HEK293 (cell line): ENCODE data around the gene CAMK2D.

Source experiments
- SCRT2 ChIP-seq: fragments of 450-650 bp; formaldehyde crosslinking; IDR thresholded peaks from 2 replicates; pipeline ENCODE4 v1.5.1; 2016; ENCODE audit warnings: missing biosample characterization, missing genetic modification characterization
- YY1 ChIP-seq: fragments of 450-650 bp; formaldehyde crosslinking; IDR thresholded peaks from 2 replicates; pipeline ENCODE4 v1.5.1; 2018; ENCODE audit warnings: missing biosample characterization, missing genetic modification characterization
- ZNF24 ChIP-seq: fragments of 450-650 bp; formaldehyde crosslinking; IDR thresholded peaks from 2 replicates; pipeline ENCODE4 v1.5.1; 2016; ENCODE audit warnings: missing biosample characterization, missing genetic modification characterization
- ZNF501 ChIP-seq: fragments of 450-650 bp; formaldehyde crosslinking; IDR thresholded peaks from 2 replicates; pipeline ENCODE4 v1.5.1; 2016; ENCODE audit warnings: missing biosample characterization, missing genetic modification characterization
- ZNF623 ChIP-seq: fragments of 450-650 bp; formaldehyde crosslinking; IDR thresholded peaks from 2 replicates; pipeline ENCODE4 v1.5.1; 2016; ENCODE audit warnings: missing biosample characterization, missing genetic modification characterization
- TF ChIP-seq, protein P1 (sequence below): fragments of 450-650 bp; formaldehyde crosslinking; IDR thresholded peaks from 2 replicates; pipeline ENCODE4 v1.5.1; 2016; ENCODE audit warnings: missing biosample characterization, missing genetic modification characterization
- TF ChIP-seq, protein P2 (sequence below): fragments of 450-650 bp; formaldehyde crosslinking; IDR thresholded peaks from 2 replicates; pipeline ENCODE4 v1.5.1; 2016; ENCODE audit warnings: missing biosample characterization, missing genetic modification characterization

DNA sequence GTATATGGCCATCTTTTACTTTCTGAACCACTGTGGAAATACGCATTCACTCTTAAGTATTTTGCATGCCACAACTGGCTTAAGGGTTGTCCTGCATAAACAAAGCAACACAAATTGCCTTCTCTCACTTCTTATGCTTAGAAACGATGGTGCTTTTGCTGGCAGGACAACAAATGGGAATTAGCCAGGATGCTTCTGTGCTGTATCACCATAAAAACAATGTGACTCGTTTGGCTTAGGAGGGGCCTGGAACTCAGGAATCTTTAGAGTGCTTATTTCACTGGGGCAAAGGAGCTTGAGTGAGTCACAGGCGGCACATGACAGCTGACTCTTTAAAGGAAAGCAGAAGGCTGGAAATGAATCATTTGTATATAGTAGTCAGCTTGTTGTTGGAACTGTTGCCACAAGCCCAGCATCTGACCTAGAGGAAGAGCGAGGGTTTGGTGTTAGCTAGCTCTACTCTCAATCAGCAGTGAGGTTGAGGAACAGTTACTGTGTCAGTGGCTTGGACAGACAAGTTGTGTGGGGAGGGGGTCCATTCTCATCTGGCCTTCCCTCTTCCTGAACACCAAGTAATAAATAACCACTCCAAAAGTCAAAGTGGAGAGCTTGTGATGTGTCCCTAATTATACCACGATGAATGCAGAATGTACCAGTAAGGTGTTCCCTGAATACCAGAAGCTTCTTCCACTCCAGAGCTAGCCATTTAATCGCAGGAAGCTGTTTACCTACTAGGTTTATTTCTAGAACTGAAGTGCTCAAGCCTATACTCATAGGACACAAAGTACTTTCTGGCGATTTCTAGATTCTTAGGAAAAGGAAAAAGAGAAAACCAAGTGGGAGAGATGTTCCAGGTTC lies 293.1 kb downstream of the CAMK2D start:
- TF ChIP-seq SCRT2, result peak; percentile 83
- no peak for TF ChIP-seq YY1 (tag by site-specific recombination)
- TF ChIP-seq ZNF24 (tag by site-specific recombination), result no peak
- TF ChIP-seq, protein P1, sequence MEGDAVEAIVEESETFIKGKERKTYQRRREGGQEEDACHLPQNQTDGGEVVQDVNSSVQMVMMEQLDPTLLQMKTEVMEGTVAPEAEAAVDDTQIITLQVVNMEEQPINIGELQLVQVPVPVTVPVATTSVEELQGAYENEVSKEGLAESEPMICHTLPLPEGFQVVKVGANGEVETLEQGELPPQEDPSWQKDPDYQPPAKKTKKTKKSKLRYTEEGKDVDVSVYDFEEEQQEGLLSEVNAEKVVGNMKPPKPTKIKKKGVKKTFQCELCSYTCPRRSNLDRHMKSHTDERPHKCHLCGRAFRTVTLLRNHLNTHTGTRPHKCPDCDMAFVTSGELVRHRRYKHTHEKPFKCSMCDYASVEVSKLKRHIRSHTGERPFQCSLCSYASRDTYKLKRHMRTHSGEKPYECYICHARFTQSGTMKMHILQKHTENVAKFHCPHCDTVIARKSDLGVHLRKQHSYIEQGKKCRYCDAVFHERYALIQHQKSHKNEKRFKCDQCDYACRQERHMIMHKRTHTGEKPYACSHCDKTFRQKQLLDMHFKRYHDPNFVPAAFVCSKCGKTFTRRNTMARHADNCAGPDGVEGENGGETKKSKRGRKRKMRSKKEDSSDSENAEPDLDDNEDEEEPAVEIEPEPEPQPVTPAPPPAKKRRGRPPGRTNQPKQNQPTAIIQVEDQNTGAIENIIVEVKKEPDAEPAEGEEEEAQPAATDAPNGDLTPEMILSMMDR (tag by site-specific recombination), result no peak
- TF ChIP-seq, protein P2, sequence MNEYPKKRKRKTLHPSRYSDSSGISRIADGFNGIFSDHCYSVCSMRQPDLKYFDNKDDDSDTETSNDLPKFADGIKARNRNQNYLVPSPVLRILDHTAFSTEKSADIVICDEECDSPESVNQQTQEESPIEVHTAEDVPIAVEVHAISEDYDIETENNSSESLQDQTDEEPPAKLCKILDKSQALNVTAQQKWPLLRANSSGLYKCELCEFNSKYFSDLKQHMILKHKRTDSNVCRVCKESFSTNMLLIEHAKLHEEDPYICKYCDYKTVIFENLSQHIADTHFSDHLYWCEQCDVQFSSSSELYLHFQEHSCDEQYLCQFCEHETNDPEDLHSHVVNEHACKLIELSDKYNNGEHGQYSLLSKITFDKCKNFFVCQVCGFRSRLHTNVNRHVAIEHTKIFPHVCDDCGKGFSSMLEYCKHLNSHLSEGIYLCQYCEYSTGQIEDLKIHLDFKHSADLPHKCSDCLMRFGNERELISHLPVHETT (tag by site-specific recombination), result no peak; the same call in 1 of the 2 replicates
- TF ChIP-seq ZNF623 (tag by site-specific recombination), result no peak
- no peak for TF ChIP-seq ZNF501 (tag by site-specific recombination)
